DOHH2 (cell line): Measurements from ENCODE around the gene PCSK5.

Experiments used
- EZH2phosphoT487 ChIP-seq: fragments of 200-600 bp; sonication (generic); IDR thresholded peaks from 2 replicates; pipeline ENCODE4 v1.6.1; 2017; ENCODE audit warnings: borderline replicate concordance, mild to moderate bottlenecking, antibody characterized with exemption, low read length, moderate library complexity, mixed read lengths
- TF ChIP-seq, protein P1 (sequence below): fragments of 200-600 bp; sonication (generic); IDR thresholded peaks from one replicate; pipeline ENCODE4 v1.5.1; 2014; ENCODE audit warnings: antibody characterized with exemption, mild to moderate bottlenecking, low read depth, low read length; ENCODE audit not compliant: poor library complexity, severe bottlenecking

DNA sequence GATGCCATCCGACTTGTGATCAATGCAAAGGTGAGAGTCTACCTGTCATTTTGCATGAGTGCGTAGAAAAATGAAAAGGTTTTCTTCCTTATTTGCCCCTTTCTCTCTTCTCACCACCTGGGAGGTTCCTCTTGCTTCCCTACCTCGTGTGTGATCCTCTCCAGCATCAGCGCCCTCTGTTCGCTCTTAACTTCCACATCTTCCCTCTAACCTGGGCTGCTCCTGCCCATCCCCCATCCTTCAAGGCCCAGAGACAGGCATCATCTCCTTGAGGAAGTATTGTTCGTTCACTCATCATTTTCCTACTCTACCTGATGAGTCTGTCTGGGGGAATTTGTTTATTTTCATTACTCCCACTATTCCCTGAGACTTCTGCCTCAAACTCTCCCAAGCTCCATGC is 447.9 kb downstream of the PCSK5 start:
- TF ChIP-seq, protein P1, sequence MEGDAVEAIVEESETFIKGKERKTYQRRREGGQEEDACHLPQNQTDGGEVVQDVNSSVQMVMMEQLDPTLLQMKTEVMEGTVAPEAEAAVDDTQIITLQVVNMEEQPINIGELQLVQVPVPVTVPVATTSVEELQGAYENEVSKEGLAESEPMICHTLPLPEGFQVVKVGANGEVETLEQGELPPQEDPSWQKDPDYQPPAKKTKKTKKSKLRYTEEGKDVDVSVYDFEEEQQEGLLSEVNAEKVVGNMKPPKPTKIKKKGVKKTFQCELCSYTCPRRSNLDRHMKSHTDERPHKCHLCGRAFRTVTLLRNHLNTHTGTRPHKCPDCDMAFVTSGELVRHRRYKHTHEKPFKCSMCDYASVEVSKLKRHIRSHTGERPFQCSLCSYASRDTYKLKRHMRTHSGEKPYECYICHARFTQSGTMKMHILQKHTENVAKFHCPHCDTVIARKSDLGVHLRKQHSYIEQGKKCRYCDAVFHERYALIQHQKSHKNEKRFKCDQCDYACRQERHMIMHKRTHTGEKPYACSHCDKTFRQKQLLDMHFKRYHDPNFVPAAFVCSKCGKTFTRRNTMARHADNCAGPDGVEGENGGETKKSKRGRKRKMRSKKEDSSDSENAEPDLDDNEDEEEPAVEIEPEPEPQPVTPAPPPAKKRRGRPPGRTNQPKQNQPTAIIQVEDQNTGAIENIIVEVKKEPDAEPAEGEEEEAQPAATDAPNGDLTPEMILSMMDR, result no peak
- no peak for TF ChIP-seq EZH2phosphoT487
